Left renal cortex interstitium (tissue), 4 donors: ENCODE results near the gene PRDM5. TPM values are rescaled to one million over a fixed set of nuclear protein-coding genes. Genes with fewer than 3 reads are reported as not detected.

Experiments
- DNase-seq, 4 donors: peaks; one replicate each; pipeline ENCODE4 v3.0.0-alpha.2; 2013; ENCODE audit warnings: low read depth in 4 of 4, low spot score in 2 of 4, missing footprints in 1 of 4
- polyA plus RNA-seq, 4 donors: library from polyadenylated mRNA; unstranded; fragments of 120-200 nt; gene quantifications; one replicate each; pipeline ENCODE4 v1.2.1, GENCODE V29; 2013; ENCODE audit not compliant: insufficient read length in 4 of 4

Gene PRDM5
- polyA plus RNA-seq, 4 donors: 16.1 to 18.8 (median 17.5) TPM

GRCh38 chr4:120826853-120827252 is 95.7 kb downstream of the PRDM5 start:
- no peak for DNase-seq

- no peak for DNase-seq
Measured at GRCh38 chr4:120826449-120826848, 96.1 kb downstream of the PRDM5 start.

GRCh38 chr4:120824946-120825345 is 97.6 kb downstream of the PRDM5 start:
- no peak for DNase-seq

GRCh38 chr4:120821977-120822376 is 100.5 kb downstream of the PRDM5 start:
- no peak for DNase-seq

- DNase-seq: no peak
Measured at GRCh38 chr4:120821029-120821428, 101.5 kb downstream of the PRDM5 start.

- DNase-seq: no peak
Measured at GRCh38 chr4:120819805-120820437, 102.6 kb downstream of the PRDM5 start.

GRCh38 chr4:120816296-120816965 is 106.1 kb downstream of the PRDM5 start:
- DNase-seq: no peak

GRCh38 chr4:120815361-120815760 is 107.2 kb downstream of the PRDM5 start:
- DNase-seq: no peak

- no peak for DNase-seq
Measured at GRCh38 chr4:120814886-120815285, 107.6 kb downstream of the PRDM5 start.

GRCh38 chr4:120812216-120812615 is 110.3 kb downstream of the PRDM5 start:
- no peak for DNase-seq

GRCh38 chr4:120809518-120809917 is 113.0 kb downstream of the PRDM5 start:
- DNase-seq: no peak

GRCh38 chr4:120808475-120809141 is 113.9 kb downstream of the PRDM5 start:
- DNase-seq: no peak

- DNase-seq: no peak
Measured at GRCh38 chr4:120801137-120801758, 121.3 kb downstream of the PRDM5 start.

- no peak for DNase-seq
Measured at GRCh38 chr4:120798570-120798969, 124.0 kb downstream of the PRDM5 start.

- DNase-seq: no peak
Measured at GRCh38 chr4:120796271-120796670, 126.3 kb downstream of the PRDM5 start.

- DNase-seq: no peak
Measured at GRCh38 chr4:120785202-120785601, 137.3 kb downstream of the PRDM5 start.

GRCh38 chr4:120777459-120777858 is 145.1 kb downstream of the PRDM5 start:
- no peak for DNase-seq

- no peak for DNase-seq
Measured at GRCh38 chr4:120775431-120775830, 147.1 kb downstream of the PRDM5 start.

- DNase-seq: no peak
Measured at GRCh38 chr4:120773641-120774040, 148.9 kb downstream of the PRDM5 start.

- DNase-seq: no peak
Measured at GRCh38 chr4:120771907-120772306, 150.6 kb downstream of the PRDM5 start.

GRCh38 chr4:120770897-120771296 is 151.6 kb downstream of the PRDM5 start:
- no peak for DNase-seq
